Mesendoderm (in vitro differentiated cells): ENCODE data around the gene UBD.

Experiments used
- DNase-seq: peaks from one replicate; pipeline ENCODE4 v3.0.0; 2013
- H2AK5ac ChIP-seq: 2 replicates; pipeline ENCODE4 v1.6.1; 2013; ENCODE audit warnings: low read length, inconsistent platforms
- H2BK120ac ChIP-seq: 2 replicates; pipeline ENCODE4 v1.6.1; 2013; ENCODE audit warnings: low read depth, mild to moderate bottlenecking, low read length, moderate library complexity, mixed read lengths
- H2BK15ac ChIP-seq: replicated peaks from 2 replicates; pipeline ENCODE4 v1.6.1; 2013; ENCODE audit warnings: low read depth, mild to moderate bottlenecking, moderate library complexity
- H2BK5ac ChIP-seq: 2 replicates; pipeline ENCODE4 v1.6.1; 2013; ENCODE audit warnings: low read length, inconsistent platforms
- H3K18ac ChIP-seq: 2 replicates; pipeline ENCODE4 v1.6.1; 2013; ENCODE audit warnings: mild to moderate bottlenecking, low read length, mixed read lengths
- H3K23ac ChIP-seq: one replicate; pipeline ENCODE4 v1.6.1; 2013; ENCODE audit warnings: low read length
- H3K27ac ChIP-seq: 2 replicates; pipeline ENCODE4 v1.5.1; 2013; ENCODE audit warnings: low read depth, mild to moderate bottlenecking, inconsistent platforms, low read length, moderate library complexity
- H3K27me3 ChIP-seq: 2 replicates; pipeline ENCODE4 v1.6.1; 2013; ENCODE audit warnings: low read length, control low read depth, mild to moderate bottlenecking, inconsistent platforms; ENCODE audit not compliant: insufficient read depth, poor library complexity
- H3K36me3 ChIP-seq: 2 replicates; pipeline ENCODE4 v1.6.1; 2013; ENCODE audit warnings: low read length, inconsistent platforms; ENCODE audit not compliant: control insufficient read depth, insufficient read depth
- H3K4ac ChIP-seq: one replicate; pipeline ENCODE4 v1.6.1; 2013; ENCODE audit warnings: low read depth, mild to moderate bottlenecking, low read length, moderate library complexity
- H3K4me1 ChIP-seq: 2 replicates; pipeline ENCODE4 v1.6.1; 2013; ENCODE audit warnings: low read depth, low read length, inconsistent platforms; ENCODE audit not compliant: control insufficient read depth
- H3K4me2 ChIP-seq: 2 replicates; pipeline ENCODE4 v1.6.1; 2013; ENCODE audit warnings: low read length
- H3K4me3 ChIP-seq: 2 replicates; pipeline ENCODE4 v1.5.1; 2013; ENCODE audit warnings: mild to moderate bottlenecking, low read length
- H3K56ac ChIP-seq: one replicate; pipeline ENCODE4 v1.6.1; 2013; ENCODE audit warnings: low read length
- H3K79me1 ChIP-seq: 2 replicates; pipeline ENCODE4 v1.6.1; 2013; ENCODE audit warnings: low read length, inconsistent platforms
- H3K79me2 ChIP-seq: 2 replicates; pipeline ENCODE4 v1.6.1; 2013; ENCODE audit warnings: mild to moderate bottlenecking, low read length; ENCODE audit not compliant: control insufficient read depth, insufficient read depth
- H3K9ac ChIP-seq: 2 replicates; pipeline ENCODE4 v1.6.1; 2013; ENCODE audit warnings: low read length, inconsistent platforms
- H4K5ac ChIP-seq: one replicate; pipeline ENCODE4 v1.6.1; 2013; ENCODE audit warnings: low read length
- H4K8ac ChIP-seq: one replicate; pipeline ENCODE4 v1.6.1; 2013; ENCODE audit warnings: low read depth, mild to moderate bottlenecking, control low read depth, low read length, moderate library complexity
- WGBS: extraction: QIAGEN DNeasy Blood & Tissue Kit; methylation state at CpG from one replicate; pipeline ENCODE4 v1.1.7; 2013; ENCODE audit warnings: low lambda C conversion rate, missing lambda C conversion rate; ENCODE audit not compliant: insufficient coverage; ENCODE audit errors: extremely low coverage; 5-methylcytosine and 5-hydroxymethylcytosine counted together

UBD gene

DNA sequence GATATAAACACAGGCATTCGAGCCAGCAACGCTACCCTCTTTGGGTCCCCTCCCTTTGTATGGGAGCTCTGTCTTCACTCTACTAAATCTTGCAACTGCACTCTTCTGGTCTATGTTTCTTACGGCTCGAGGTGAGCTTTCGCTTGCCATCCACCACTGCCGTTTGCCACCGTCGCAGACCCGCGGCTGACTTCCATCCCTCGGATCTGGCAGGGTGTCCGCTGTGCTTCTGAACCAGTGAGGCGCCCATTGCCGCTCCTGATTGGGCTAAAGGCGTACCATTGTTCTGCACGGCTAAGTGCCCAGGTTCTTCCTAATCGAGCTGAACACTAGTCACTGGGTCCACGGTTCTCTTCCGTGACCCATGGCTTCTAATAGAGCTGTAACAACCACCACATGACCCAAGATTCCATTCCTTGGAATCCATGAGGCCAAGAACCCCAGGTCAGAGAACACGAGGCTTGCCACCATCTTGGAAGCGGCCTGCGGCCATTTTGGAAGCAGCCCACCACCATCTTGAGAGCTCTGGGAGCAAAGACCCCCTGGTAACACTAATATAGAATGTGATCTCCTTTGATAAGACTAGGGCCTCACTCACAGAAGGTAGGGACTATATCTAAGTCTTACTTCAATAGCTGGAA is 973 bp downstream of the UBD start:
- no peak overlapping the region for H3K18ac ChIP-seq
- H3K4me2 ChIP-seq: no peak overlapping the region
- no peak overlapping the region for H3K4me3 ChIP-seq
- H3K4me1 ChIP-seq: no peaks in the 10 kb centered on the region
- no peaks in the 10 kb centered on the region for H3K36me3 ChIP-seq
- no peak overlapping the region for H3K23ac ChIP-seq
- no peak overlapping the region for H3K27ac ChIP-seq
- no peak overlapping the region for H3K4ac ChIP-seq
- no peak for DNase-seq
- H3K27me3 ChIP-seq: peaks cover 13% of the 10 kb centered on the region
- no peak overlapping the region for H4K5ac ChIP-seq
- H3K9ac ChIP-seq: no peak overlapping the region
- H3K56ac ChIP-seq: no peak overlapping the region
- H2BK120ac ChIP-seq: no peak overlapping the region
- no peak overlapping the region for H2BK5ac ChIP-seq
- no peak overlapping the region for H2AK5ac ChIP-seq
- no peak overlapping the region for H4K8ac ChIP-seq
- no peaks in the 10 kb centered on the region for H3K79me2 ChIP-seq
- no CpG with 5 or more reads among the region's 22 CpGs for WGBS
- no peak overlapping the region for H2BK15ac ChIP-seq
- no peaks in the 10 kb centered on the region for H3K79me1 ChIP-seq

DNA sequence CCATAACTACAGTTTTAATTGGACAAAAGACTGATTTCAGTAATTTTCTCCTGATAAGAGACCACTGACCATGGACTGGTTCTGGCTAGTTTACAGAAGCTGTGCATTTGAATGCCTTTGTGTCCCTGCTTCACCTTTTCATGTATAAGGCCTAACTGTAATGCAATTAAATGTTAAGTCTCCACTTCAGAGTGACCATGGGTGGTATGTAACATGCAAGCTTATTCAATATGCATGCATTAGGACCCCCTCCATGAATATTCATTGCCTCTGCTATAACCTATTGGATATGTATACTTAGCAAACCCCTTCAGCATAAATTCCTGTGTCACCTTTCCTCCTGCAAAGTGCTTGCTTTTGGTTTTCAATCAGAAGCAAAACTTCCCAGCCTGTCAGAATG is 2.2 kb downstream of the UBD start:
- no peak overlapping the region for H3K23ac ChIP-seq
- no peak overlapping the region for H2BK120ac ChIP-seq
- H2AK5ac ChIP-seq: no peak overlapping the region
- no peak overlapping the region for H3K4me2 ChIP-seq
- H3K79me2 ChIP-seq: no peaks in the 10 kb centered on the region
- no peak overlapping the region for H3K18ac ChIP-seq
- H3K4me3 ChIP-seq: no peak overlapping the region
- H3K27ac ChIP-seq: no peak overlapping the region
- H3K27me3 ChIP-seq: peaks cover 17% of the 10 kb centered on the region
- H2BK15ac ChIP-seq: no peak overlapping the region
- no peaks in the 10 kb centered on the region for H3K79me1 ChIP-seq
- H4K8ac ChIP-seq: no peak overlapping the region
- no peak overlapping the region for H4K5ac ChIP-seq
- no peak overlapping the region for H3K56ac ChIP-seq
- no peak overlapping the region for H3K4ac ChIP-seq
- no peak for DNase-seq
- H2BK5ac ChIP-seq: no peak overlapping the region
- no peaks in the 10 kb centered on the region for H3K36me3 ChIP-seq
- H3K4me1 ChIP-seq: peaks cover 2% of the 10 kb centered on the region
- H3K9ac ChIP-seq: no peak overlapping the region

DNA sequence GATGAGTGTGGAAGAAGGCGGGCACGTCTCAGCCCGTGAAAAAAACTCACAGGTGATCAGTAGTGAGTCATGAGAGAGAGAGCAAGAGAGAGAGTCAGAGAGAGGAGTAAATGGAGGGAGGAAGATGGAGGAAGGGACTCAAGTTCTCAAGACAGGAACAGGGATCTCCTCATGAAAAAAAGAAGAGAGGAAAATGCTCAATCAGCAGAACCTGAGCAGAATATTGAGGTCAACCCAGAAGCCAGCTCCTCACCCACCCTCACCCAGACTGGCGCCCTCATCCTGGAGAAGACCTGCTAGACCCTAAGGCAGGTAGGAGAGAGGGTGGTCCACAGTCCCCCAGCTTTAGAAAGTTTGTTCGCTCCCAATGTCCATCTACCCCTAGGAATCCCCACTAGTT is 4.8 kb downstream of the UBD start:
- H3K9ac ChIP-seq: no peak overlapping the region
- no CpG with 5 or more reads among the region's 5 CpGs for WGBS
- no peaks in the 10 kb centered on the region for H3K79me2 ChIP-seq
- no peak overlapping the region for H3K56ac ChIP-seq
- H3K27me3 ChIP-seq: peaks cover 17% of the 10 kb centered on the region
- H3K4me3 ChIP-seq: no peak overlapping the region
- H3K18ac ChIP-seq: no peak overlapping the region
- H4K8ac ChIP-seq: no peak overlapping the region
- H4K5ac ChIP-seq: no peak overlapping the region
- H3K79me1 ChIP-seq: no peaks in the 10 kb centered on the region
- no peak overlapping the region for H2BK5ac ChIP-seq
- no peaks in the 10 kb centered on the region for H3K36me3 ChIP-seq
- H2BK120ac ChIP-seq: no peak overlapping the region
- no peak overlapping the region for H3K27ac ChIP-seq
- no peak for DNase-seq
- peaks cover 2% of the 10 kb centered on the region for H3K4me1 ChIP-seq
- H2BK15ac ChIP-seq: no peak overlapping the region
- no peak overlapping the region for H2AK5ac ChIP-seq
- H3K23ac ChIP-seq: no peak overlapping the region
- no peak overlapping the region for H3K4ac ChIP-seq
- H3K4me2 ChIP-seq: no peak overlapping the region

DNA sequence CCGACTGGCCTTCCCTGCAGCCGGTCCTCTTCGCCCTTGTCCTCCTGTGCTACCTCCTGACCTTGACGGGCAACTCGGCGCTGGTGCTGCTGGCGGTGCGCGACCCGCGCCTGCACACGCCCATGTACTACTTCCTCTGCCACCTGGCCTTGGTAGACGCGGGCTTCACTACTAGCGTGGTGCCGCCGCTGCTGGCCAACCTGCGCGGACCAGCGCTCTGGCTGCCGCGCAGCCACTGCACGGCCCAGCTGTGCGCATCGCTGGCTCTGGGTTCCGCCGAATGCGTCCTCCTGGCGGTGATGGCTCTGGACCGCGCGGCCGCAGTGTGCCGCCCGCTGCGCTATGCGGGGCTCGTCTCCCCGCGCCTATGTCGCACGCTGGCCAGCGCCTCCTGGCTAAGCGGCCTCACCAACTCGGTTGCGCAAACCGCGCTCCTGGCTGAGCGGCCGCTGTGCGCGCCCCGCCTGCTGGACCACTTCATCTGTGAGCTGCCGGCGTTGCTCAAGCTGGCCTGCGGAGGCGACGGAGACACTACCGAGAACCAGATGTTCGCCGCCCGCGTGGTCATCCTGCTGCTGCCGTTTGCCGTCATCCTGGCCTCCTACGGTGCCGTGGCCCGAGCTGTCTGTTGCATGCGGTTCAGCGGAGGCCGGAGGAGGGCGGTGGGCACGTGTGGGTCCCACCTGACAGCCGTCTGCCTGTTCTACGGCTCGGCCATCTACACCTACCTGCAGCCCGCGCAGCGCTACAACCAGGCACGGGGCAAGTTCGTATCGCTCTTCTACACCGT is 6.1 kb downstream of the UBD start:
- Histone ChIP-seq H2BK15ac (no peak overlapping the region), H3K4ac (no peak overlapping the region), H4K5ac (no peak overlapping the region), H3K4me1 (peaks cover 2% of the 10 kb centered on the region), H3K79me1 (no peaks in the 10 kb centered on the region), H4K8ac (no peak overlapping the region), H3K4me3 (peak overlapping the region; percentile 25), H3K9ac (peak overlapping the region; percentile 18), H3K18ac (no peak overlapping the region), H2BK5ac (no peak overlapping the region), H3K27me3 (peaks cover 17% of the 10 kb centered on the region), H2AK5ac (no peak overlapping the region), H3K79me2 (no peaks in the 10 kb centered on the region), H3K56ac (peak overlapping the region; percentile 9), H3K23ac (peak overlapping the region; percentile 9), H3K36me3 (no peaks in the 10 kb centered on the region), H2BK120ac (no peak overlapping the region), H3K4me2 (peak overlapping the region; percentile 78), H3K27ac (no peak overlapping the region)
- peak; percentile 87 for DNase-seq
- WGBS: no CpG with 5 or more reads among the region's 83 CpGs

DNA sequence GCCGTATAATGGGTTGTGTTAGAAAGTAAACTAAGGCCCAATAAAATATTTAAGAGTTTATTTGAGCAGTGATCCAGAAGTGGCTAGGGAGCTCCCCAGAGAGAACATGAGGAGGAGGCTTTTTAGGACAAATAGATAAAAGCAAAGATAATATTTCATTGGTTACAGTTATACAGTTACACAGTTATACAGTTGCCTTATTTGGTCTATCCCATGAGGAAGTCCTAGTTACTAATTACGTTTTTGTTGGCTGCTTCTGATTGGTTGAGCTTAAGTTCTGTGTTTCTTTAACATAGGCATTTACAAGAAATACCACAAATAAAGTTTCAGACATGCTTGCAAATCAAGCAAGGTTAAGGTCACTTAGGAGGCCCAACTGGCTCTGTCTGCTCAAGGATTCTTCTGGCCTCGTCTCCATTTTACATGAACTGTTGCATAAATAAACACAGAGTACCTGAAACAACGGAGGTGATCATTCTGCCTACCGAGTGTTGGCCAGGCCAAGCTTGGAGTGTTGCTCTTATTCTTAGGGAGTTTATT is 7.0 kb downstream of the UBD start:
- Histone ChIP-seq H2BK15ac (no peak overlapping the region), H3K4me2 (no peak overlapping the region), H3K18ac (no peak overlapping the region), H4K5ac (no peak overlapping the region), H2BK120ac (no peak overlapping the region), H2BK5ac (no peak overlapping the region), H2AK5ac (no peak overlapping the region), H3K79me2 (no peaks in the 10 kb centered on the region), H3K4ac (no peak overlapping the region), H3K9ac (no peak overlapping the region), H3K23ac (no peak overlapping the region), H3K36me3 (no peaks in the 10 kb centered on the region), H3K4me1 (peaks cover 2% of the 10 kb centered on the region), H4K8ac (no peak overlapping the region), H3K79me1 (no peaks in the 10 kb centered on the region), H3K56ac (no peak overlapping the region), H3K27ac (no peak overlapping the region), H3K27me3 (peaks cover 17% of the 10 kb centered on the region), H3K4me3 (no peak overlapping the region)
- WGBS: no CpG with 5 or more reads among the region's 5 CpGs
- DNase-seq: peak; percentile 31
